HG02571 (cell line): Measurements from ENCODE around the gene HIVEP3.
"Not testable (repeated sequence)": the region's sequence is repeated elsewhere in the genome, so short reads cannot be mapped to it uniquely, and the experiment has no call there.

Source experiments
- ATAC-seq: cut with Tn5 transposase; IDR thresholded peaks from one replicate; pipeline ENCODE4 v1.9.1; 2021; ENCODE audit warnings: mild to moderate bottlenecking, moderate library complexity; ENCODE audit not compliant: unreplicated experiment

HIVEP3 gene

GRCh38 chr1:41921271-41921670 is 2.5 kb upstream of the HIVEP3 start:
- ATAC-seq, result not testable (repeated sequence)

- ATAC-seq, result no peak
Measured at GRCh38 chr1:41920658-41921057, 1.9 kb upstream of the HIVEP3 start.

- ATAC-seq, result no peak
Measured at GRCh38 chr1:41919764-41920397, 1.2 kb upstream of the HIVEP3 start.

- no peak for ATAC-seq
Measured at GRCh38 chr1:41919131-41919530, 409 bp upstream of the HIVEP3 start.

GRCh38 chr1:41917835-41918449 is 780 bp downstream of the HIVEP3 start:
- no peak for ATAC-seq

DNA sequence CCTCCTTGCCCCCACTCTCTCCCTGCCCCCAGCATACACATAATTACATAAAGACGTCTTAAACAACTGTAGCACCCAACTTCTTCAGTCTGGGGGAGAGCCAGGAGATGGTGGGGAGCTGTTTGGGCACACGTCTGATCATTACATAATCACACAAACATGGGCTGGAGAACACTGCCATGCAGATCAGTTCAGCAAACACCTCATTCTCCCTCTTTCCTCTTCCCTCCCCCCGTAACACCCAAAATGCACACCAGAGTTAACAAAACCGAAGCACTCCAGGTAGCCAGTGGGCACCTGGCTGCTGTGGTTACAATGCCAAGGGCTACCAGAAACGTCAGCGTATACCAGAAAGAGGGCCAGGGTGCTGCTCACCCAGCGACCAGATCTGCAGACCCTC is 1.6 kb downstream of the HIVEP3 start:
- no peak for ATAC-seq

- no peak for ATAC-seq
Measured at GRCh38 chr1:41915786-41916571, 2.7 kb downstream of the HIVEP3 start.

- no peak for ATAC-seq
Measured at GRCh38 chr1:41914516-41914915, 4.2 kb downstream of the HIVEP3 start.

- ATAC-seq, result no peak
Measured at GRCh38 chr1:41913014-41913413, 5.7 kb downstream of the HIVEP3 start.

GRCh38 chr1:41908288-41908895 is 10.3 kb downstream of the HIVEP3 start:
- ATAC-seq, result no peak

GRCh38 chr1:41907446-41907845 is 11.3 kb downstream of the HIVEP3 start:
- no peak for ATAC-seq

DNA sequence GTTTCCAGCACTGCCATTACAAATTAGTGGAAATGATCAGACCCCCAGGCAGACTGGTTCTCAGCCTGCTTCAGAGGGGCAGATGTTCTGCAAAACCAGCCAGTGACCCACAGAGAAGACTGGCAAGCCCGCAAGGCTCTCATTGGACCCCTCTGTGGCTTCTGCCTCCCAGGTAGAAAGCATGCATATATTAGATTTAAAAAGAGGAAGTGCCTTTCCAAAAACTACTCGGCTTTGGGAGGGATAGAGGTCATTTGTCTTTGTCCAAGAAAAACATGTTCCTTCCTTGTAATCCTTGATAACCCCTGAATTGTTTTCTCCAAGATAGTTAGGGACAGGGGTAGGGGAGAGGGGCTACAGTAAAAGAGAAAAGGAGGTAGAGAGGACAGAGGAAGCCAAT is 11.8 kb downstream of the HIVEP3 start:
- ATAC-seq, result no peak

- ATAC-seq, result no peak
Measured at GRCh38 chr1:41905093-41905675, 13.5 kb downstream of the HIVEP3 start.

DNA sequence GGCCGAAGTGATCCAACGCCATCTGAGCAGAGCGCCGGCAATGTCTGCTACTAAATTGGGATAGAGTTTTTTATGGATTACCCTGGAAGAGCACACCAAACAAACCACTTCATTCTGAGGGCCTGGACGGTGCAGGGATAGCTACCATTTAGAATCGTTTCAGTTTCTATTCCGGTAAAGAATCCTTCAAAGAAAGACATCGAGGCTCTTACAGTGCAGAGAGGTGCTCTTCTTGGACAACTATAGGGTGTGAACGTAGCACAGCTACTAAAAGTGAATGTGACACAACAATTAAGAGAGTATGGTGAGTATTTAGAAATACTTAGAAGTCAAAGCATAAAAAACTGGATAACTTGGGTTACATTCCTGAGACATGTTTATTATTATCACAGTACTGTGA is 16.1 kb downstream of the HIVEP3 start:
- ATAC-seq, result no peak

DNA sequence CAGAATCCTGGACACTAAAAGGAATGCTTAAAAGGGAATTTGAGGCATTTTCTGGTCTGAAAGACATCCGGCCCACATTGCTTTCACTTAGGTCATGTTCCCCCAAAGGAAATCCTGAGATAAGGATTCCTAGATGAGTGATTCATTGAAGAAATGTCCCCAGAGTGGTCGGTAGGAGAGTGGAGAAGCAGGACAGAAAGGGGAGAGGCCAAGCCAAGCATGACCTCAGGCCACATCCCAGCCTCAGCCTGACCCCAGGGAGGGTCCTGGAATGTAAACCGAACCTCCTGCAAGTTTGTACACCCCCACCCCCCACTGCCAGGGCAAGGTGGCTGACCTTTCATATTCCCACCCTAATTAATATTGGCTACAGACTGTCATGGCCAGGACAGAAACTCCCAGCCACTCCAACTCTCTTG is 16.6 kb downstream of the HIVEP3 start:
- no peak for ATAC-seq

- no peak for ATAC-seq
Measured at GRCh38 chr1:41901551-41901950, 17.2 kb downstream of the HIVEP3 start.

DNA sequence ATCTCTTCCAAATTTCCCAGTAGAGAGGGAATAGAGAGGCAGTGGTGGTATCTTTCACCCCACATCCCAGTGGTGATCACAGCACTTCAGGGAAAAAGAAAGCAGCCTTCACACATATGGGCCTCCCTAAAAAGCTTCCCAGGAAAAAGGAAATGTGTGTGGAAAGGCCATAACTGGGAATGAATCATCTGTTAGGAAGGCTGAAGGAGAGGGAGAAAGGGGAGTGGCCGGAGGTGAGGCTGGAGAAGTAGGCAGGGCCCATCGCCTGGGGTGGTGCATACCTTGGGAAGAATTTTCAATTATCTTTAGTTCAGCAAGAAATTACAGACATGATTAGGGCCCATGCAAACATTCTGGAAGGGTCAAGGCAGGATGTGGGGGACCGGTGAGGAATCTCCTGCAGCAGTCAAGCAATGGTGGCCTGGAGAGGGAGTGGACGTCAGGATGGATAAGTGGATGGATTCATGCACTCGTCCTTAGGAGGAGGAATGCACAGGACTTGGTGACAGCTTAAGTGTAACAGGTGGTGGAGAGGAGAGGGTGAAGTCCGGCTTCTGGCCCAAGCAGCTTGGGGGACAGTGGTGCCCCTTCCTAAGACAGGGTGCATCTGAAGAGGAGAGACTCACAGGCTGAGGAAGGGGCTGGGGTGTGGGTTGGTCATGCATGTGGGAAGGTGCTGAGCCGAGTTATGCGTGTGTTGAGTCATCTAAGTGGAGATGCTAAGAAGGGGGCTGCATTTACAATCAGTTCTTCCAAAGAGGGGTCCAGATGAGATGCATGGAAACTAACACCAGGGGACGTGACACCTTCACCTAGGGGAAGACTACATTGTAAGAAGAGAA is 17.9 kb downstream of the HIVEP3 start:
- no peak for ATAC-seq

DNA sequence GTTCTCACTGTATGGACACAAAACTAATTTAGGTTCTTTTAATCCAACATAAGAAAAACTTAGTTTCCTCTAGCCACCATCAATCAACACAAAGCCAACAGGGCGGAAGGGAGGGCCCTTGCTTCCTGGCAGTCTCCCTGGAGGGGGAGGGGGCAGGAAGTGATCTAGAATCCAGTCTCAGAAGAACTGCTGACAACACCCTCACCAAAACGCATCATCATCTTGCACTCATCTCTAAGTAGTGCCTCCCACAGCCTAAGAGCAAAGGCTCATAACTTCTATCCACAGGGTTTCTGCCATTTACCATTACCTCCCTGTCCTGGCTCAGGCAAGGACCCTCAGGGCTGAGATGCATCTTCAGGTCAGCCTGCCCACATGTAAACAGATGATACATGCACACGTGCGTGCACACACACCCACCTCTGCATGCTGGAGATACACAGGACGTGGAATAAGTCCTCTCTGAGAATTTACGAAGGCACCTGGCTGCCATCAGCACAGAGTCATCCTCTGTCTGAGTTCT is 20.5 kb downstream of the HIVEP3 start:
- ATAC-seq, result no peak

- no peak for ATAC-seq
Measured at GRCh38 chr1:41895552-41895951, 23.2 kb downstream of the HIVEP3 start.

GRCh38 chr1:41894808-41895483 is 23.8 kb downstream of the HIVEP3 start:
- no peak for ATAC-seq
